Breast epithelium (tissue), 4 donors: ENCODE data around the gene CFAP54. TPM values are rescaled to one million over a fixed set of nuclear protein-coding genes. Genes with fewer than 3 reads are reported as not detected.

Experiments used
- DNase-seq, 2 donors: peaks; one replicate each; pipeline ENCODE4 v3.0.0-alpha.2; 2019; ENCODE audit warnings: low spot score in 2 of 2
- H3K27ac ChIP-seq, 2 donors: fragments of 200-600 bp; sonication (generic) in 1 of 2; one replicate each; pipeline ENCODE4 v1.5.1; 2016 to 2019; ENCODE audit warnings: mild to moderate bottlenecking in 1 of 2
- H3K27me3 ChIP-seq, 2 donors: fragments of 200-600 bp; sonication (generic) in 1 of 2; one replicate each; pipeline versions ENCODE4 v1.5.1 to v1.6.0; 2017 to 2019; ENCODE audit warnings: control low read depth in 1 of 2, mild to moderate bottlenecking in 1 of 2
- H3K36me3 ChIP-seq: fragments of 200-600 bp; one replicate; pipeline ENCODE4 v1.5.1; 2019
- H3K4me1 ChIP-seq, 2 donors: fragments of 200-600 bp; sonication (generic); one replicate each; pipeline ENCODE4 v1.5.1; 2016 to 2019; ENCODE audit warnings: control low read depth in 1 of 2
- H3K4me3 ChIP-seq, 3 donors: fragments of 200-600 bp; sonication (generic); 1 replicate in 2 of 3; 2 replicates in 1 of 3; pipeline ENCODE4 v1.5.1; 2016 to 2019; ENCODE audit warnings: mild to moderate bottlenecking in 3 of 3, moderate library complexity in 2 of 3
- H3K9me3 ChIP-seq, 2 donors: fragments of 200-600 bp; sonication (generic) in 1 of 2; one replicate each; pipeline ENCODE4 v1.5.1; 2016 to 2019; ENCODE audit warnings: control low read depth in 1 of 2
- CTCF ChIP-seq, 3 donors: fragments of 450-650 bp; IDR thresholded peaks; one replicate each; pipeline ENCODE4 v1.5.1; 2016 to 2017; ENCODE audit warnings: antibody characterized with exemption in 3 of 3, mild to moderate bottlenecking in 3 of 3, moderate library complexity in 3 of 3
- POLR2A ChIP-seq: fragments of 450-650 bp; IDR thresholded peaks from one replicate; pipeline ENCODE4 v1.6.1; 2016; ENCODE audit warnings: antibody characterized with exemption, mild to moderate bottlenecking, moderate library complexity
- POLR2AphosphoS5 ChIP-seq, 3 donors: sonication (generic); formaldehyde crosslinking; IDR thresholded peaks; one replicate each; pipeline ENCODE4 v1.6.1; 2017; ENCODE audit warnings: antibody characterized with exemption in 3 of 3
- intact Hi-C: fragments of 100-400 bp; cut with DNase I; formaldehyde crosslinking; loops from one replicate; pipeline ENCODE4 v1.15.1; 2023; ENCODE audit warnings: low total_unique reads
- total RNA-seq, 3 donors: library from RNA; depleted of rRNA; stranded (reverse); fragments of >200 nt; gene quantifications; one replicate each; pipeline ENCODE4 v1.1.0, GENCODE V29; 2016

The CFAP54 gene
- total RNA-seq, 3 donors from 2014 or later, result 0.48 to 7.3 (median 2.9) TPM

- Histone ChIP-seq H3K36me3 (no peaks in the 10 kb centered on the region), H3K4me1 (no peaks in the 10 kb centered on the region), H3K27ac (no peak overlapping the region), H3K9me3 (no peaks in the 10 kb centered on the region), H3K27me3 (no peaks in the 10 kb centered on the region), H3K4me3 (no peak overlapping the region)
- DNase-seq, result no peak
- TF ChIP-seq POLR2A (no peak), POLR2AphosphoS5 (IDR thresholded peaks at IDR 0.05) (no peak), CTCF (IDR thresholded peaks at IDR 0.05) (no peak)
- intact Hi-C loops, result no loop called here
Observed at GRCh38 chr12:96514328-96514727, 25.0 kb downstream of the CFAP54 start.

- no peak overlapping the region for H3K27ac ChIP-seq
- H3K4me1 ChIP-seq, result no peaks in the 10 kb centered on the region
- no peaks in the 10 kb centered on the region for H3K36me3 ChIP-seq
- no peaks in the 10 kb centered on the region for H3K27me3 ChIP-seq
- intact Hi-C loops, result no loop called here
- no peak overlapping the region for H3K4me3 ChIP-seq
- no peaks in the 10 kb centered on the region for H3K9me3 ChIP-seq
- TF ChIP-seq CTCF (IDR thresholded peaks at IDR 0.05) (peak; percentile 46 to 73 (median 65)), POLR2AphosphoS5 (IDR thresholded peaks at IDR 0.05) (no peak)
- peak; percentile 71 to 74 for DNase-seq
Observed at GRCh38 chr12:96516472-96517430, 27.4 kb downstream of the CFAP54 start.

- Histone ChIP-seq H3K27me3 (no peaks in the 10 kb centered on the region), H3K27ac (no peak overlapping the region), H3K9me3 (no peaks in the 10 kb centered on the region), H3K4me1 (no peaks in the 10 kb centered on the region), H3K36me3 (no peaks in the 10 kb centered on the region), H3K4me3 (no peak overlapping the region)
- no peak for DNase-seq
- TF ChIP-seq POLR2A (no peak), CTCF (IDR thresholded peaks at IDR 0.05) (no peak), POLR2AphosphoS5 (IDR thresholded peaks at IDR 0.05) (no peak)
- intact Hi-C loops, result no loop called here
Observed at GRCh38 chr12:96520767-96521166, 31.4 kb downstream of the CFAP54 start.

- no peak for DNase-seq
- TF ChIP-seq POLR2A, result no peak
- no peak for TF ChIP-seq POLR2AphosphoS5 (IDR thresholded peaks at IDR 0.05)
- TF ChIP-seq CTCF (IDR thresholded peaks at IDR 0.05), result no peak
- no peaks in the 10 kb centered on the region for H3K36me3 ChIP-seq
- no peaks in the 10 kb centered on the region for H3K4me1 ChIP-seq
- intact Hi-C loops, result no loop called here
- H3K27ac ChIP-seq, result no peak overlapping the region
- no peak overlapping the region for H3K4me3 ChIP-seq
- H3K9me3 ChIP-seq, result no peaks in the 10 kb centered on the region
- H3K27me3 ChIP-seq, result no peaks in the 10 kb centered on the region
Observed at GRCh38 chr12:96521895-96522682, 32.7 kb downstream of the CFAP54 start.

- DNase-seq, result no peak
- H3K4me3 ChIP-seq, result no peak overlapping the region
Observed at GRCh38 chr12:96522690-96523089, 33.3 kb downstream of the CFAP54 start.

More at GRCh38 chr12:96522690-96523089, 33.3 kb downstream of the CFAP54 start:
- no peaks in the 10 kb centered on the region for H3K36me3 ChIP-seq
- H3K27ac ChIP-seq, result no peak overlapping the region
- H3K27me3 ChIP-seq, result no peaks in the 10 kb centered on the region
- TF ChIP-seq POLR2AphosphoS5 (IDR thresholded peaks at IDR 0.05) (no peak), POLR2A (no peak), CTCF (IDR thresholded peaks at IDR 0.05) (no peak)
- H3K9me3 ChIP-seq, result no peaks in the 10 kb centered on the region
- intact Hi-C loops, result no loop called here
- no peaks in the 10 kb centered on the region for H3K4me1 ChIP-seq
